WTC11 (cell line): ENCODE measurements around the gene ZNF407.

Experiments
- ETV6 ChIP-seq: sonication (generic); formaldehyde crosslinking; IDR thresholded peaks from 2 replicates; pipeline ENCODE4 v1.8.1; 2022; ENCODE audit warnings: mild to moderate bottlenecking, missing genetic modification reagents
- TP53 ChIP-seq: sonication (generic); formaldehyde crosslinking; IDR thresholded peaks from 2 replicates; pipeline ENCODE4 v1.8.1; 2023; ENCODE audit warnings: mild to moderate bottlenecking, missing genetic modification reagents
- ZBTB21 ChIP-seq: sonication (generic); formaldehyde crosslinking; IDR thresholded peaks from 2 replicates; pipeline ENCODE4 v1.8.1; 2023; ENCODE audit warnings: mild to moderate bottlenecking, missing genetic modification reagents, borderline replicate concordance
- ZNF121 ChIP-seq: sonication (generic); formaldehyde crosslinking; IDR thresholded peaks from 2 replicates; pipeline ENCODE4 v1.8.0; 2023; ENCODE audit warnings: missing genetic modification reagents
- TF ChIP-seq, protein P1 (sequence below): fragments of 200-600 bp; IDR thresholded peaks from 2 replicates; pipeline ENCODE4 v1.8.0; 2022; ENCODE audit warnings: antibody characterized with exemption
- TF ChIP-seq, protein P2 (sequence below): sonication (generic); formaldehyde crosslinking; IDR thresholded peaks from 2 replicates; pipeline ENCODE4 v1.8.0; 2022; ENCODE audit warnings: mild to moderate bottlenecking, missing genetic modification reagents
- TF ChIP-seq, protein P3 (sequence below): sonication (generic); formaldehyde crosslinking; IDR thresholded peaks from 2 replicates; pipeline ENCODE4 v1.8.1; 2022; ENCODE audit warnings: low read depth, missing genetic modification reagents, borderline replicate concordance
- TF ChIP-seq, protein P4 (sequence below): sonication (generic); formaldehyde crosslinking; IDR thresholded peaks from 2 replicates; pipeline ENCODE4 v1.8.1; 2023; ENCODE audit warnings: mild to moderate bottlenecking, missing genetic modification reagents
- TF ChIP-seq, protein P5 (sequence below): sonication (generic); formaldehyde crosslinking; conservative IDR thresholded peaks from 2 replicates; pipeline ENCODE4 v1.8.1; 2023; ENCODE audit warnings: mild to moderate bottlenecking, low read depth, missing genetic modification reagents, moderate library complexity
- TF ChIP-seq, protein P6 (sequence below): sonication (generic); formaldehyde crosslinking; IDR thresholded peaks from 2 replicates; pipeline ENCODE4 v1.8.0; 2022; ENCODE audit warnings: mild to moderate bottlenecking, missing genetic modification reagents
- TF ChIP-seq, protein P7 (sequence below): sonication (generic); formaldehyde crosslinking; IDR thresholded peaks from 2 replicates; pipeline ENCODE4 v1.8.1; 2023; ENCODE audit warnings: mild to moderate bottlenecking, missing genetic modification reagents, moderate library complexity

DNA sequence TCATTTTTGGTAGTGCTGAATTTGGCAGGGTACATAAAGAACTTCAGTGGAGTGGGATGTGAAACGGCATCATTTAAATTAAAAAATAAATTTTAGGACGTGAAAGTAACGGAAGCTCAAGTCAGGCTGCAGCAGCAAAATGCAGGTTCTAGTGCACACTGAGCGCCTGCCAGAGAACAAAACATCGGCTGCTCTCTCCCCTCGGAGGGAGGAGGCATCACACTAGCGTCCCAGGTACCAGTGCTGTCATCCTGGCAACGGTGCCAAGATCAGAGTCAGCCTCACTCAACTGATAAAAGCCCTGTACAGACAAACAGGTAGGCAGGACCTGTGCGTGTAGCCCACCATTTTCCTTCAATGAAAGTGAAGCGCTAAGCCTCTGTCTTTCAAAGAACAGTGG is 349.7 kb downstream of the ZNF407 start:
- TF ChIP-seq, protein P1, sequence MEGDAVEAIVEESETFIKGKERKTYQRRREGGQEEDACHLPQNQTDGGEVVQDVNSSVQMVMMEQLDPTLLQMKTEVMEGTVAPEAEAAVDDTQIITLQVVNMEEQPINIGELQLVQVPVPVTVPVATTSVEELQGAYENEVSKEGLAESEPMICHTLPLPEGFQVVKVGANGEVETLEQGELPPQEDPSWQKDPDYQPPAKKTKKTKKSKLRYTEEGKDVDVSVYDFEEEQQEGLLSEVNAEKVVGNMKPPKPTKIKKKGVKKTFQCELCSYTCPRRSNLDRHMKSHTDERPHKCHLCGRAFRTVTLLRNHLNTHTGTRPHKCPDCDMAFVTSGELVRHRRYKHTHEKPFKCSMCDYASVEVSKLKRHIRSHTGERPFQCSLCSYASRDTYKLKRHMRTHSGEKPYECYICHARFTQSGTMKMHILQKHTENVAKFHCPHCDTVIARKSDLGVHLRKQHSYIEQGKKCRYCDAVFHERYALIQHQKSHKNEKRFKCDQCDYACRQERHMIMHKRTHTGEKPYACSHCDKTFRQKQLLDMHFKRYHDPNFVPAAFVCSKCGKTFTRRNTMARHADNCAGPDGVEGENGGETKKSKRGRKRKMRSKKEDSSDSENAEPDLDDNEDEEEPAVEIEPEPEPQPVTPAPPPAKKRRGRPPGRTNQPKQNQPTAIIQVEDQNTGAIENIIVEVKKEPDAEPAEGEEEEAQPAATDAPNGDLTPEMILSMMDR: no peak
- TF ChIP-seq ZBTB21 (CRISPR knock-in tag) (no peak), ETV6 (CRISPR knock-in tag) (no peak), TP53 (CRISPR knock-in tag) (no peak), ZNF121 (CRISPR knock-in tag) (no peak)
- TF ChIP-seq, protein P2, sequence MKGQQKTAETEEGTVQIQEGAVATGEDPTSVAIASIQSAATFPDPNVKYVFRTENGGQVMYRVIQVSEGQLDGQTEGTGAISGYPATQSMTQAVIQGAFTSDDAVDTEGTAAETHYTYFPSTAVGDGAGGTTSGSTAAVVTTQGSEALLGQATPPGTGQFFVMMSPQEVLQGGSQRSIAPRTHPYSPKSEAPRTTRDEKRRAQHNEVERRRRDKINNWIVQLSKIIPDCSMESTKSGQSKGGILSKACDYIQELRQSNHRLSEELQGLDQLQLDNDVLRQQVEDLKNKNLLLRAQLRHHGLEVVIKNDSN (CRISPR knock-in tag): no peak
- TF ChIP-seq, protein P3, sequence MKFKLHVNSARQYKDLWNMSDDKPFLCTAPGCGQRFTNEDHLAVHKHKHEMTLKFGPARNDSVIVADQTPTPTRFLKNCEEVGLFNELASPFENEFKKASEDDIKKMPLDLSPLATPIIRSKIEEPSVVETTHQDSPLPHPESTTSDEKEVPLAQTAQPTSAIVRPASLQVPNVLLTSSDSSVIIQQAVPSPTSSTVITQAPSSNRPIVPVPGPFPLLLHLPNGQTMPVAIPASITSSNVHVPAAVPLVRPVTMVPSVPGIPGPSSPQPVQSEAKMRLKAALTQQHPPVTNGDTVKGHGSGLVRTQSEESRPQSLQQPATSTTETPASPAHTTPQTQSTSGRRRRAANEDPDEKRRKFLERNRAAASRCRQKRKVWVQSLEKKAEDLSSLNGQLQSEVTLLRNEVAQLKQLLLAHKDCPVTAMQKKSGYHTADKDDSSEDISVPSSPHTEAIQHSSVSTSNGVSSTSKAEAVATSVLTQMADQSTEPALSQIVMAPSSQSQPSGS: no peak
- TF ChIP-seq, protein P4, sequence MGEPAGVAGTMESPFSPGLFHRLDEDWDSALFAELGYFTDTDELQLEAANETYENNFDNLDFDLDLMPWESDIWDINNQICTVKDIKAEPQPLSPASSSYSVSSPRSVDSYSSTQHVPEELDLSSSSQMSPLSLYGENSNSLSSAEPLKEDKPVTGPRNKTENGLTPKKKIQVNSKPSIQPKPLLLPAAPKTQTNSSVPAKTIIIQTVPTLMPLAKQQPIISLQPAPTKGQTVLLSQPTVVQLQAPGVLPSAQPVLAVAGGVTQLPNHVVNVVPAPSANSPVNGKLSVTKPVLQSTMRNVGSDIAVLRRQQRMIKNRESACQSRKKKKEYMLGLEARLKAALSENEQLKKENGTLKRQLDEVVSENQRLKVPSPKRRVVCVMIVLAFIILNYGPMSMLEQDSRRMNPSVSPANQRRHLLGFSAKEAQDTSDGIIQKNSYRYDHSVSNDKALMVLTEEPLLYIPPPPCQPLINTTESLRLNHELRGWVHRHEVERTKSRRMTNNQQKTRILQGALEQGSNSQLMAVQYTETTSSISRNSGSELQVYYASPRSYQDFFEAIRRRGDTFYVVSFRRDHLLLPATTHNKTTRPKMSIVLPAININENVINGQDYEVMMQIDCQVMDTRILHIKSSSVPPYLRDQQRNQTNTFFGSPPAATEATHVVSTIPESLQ: no peak
- TF ChIP-seq, protein P5, sequence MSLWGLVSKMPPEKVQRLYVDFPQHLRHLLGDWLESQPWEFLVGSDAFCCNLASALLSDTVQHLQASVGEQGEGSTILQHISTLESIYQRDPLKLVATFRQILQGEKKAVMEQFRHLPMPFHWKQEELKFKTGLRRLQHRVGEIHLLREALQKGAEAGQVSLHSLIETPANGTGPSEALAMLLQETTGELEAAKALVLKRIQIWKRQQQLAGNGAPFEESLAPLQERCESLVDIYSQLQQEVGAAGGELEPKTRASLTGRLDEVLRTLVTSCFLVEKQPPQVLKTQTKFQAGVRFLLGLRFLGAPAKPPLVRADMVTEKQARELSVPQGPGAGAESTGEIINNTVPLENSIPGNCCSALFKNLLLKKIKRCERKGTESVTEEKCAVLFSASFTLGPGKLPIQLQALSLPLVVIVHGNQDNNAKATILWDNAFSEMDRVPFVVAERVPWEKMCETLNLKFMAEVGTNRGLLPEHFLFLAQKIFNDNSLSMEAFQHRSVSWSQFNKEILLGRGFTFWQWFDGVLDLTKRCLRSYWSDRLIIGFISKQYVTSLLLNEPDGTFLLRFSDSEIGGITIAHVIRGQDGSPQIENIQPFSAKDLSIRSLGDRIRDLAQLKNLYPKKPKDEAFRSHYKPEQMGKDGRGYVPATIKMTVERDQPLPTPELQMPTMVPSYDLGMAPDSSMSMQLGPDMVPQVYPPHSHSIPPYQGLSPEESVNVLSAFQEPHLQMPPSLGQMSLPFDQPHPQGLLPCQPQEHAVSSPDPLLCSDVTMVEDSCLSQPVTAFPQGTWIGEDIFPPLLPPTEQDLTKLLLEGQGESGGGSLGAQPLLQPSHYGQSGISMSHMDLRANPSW (CRISPR knock-in tag): no peak
- TF ChIP-seq, protein P6, sequence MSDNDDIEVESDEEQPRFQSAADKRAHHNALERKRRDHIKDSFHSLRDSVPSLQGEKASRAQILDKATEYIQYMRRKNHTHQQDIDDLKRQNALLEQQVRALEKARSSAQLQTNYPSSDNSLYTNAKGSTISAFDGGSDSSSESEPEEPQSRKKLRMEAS (CRISPR knock-in tag): no peak
- TF ChIP-seq, protein P7, sequence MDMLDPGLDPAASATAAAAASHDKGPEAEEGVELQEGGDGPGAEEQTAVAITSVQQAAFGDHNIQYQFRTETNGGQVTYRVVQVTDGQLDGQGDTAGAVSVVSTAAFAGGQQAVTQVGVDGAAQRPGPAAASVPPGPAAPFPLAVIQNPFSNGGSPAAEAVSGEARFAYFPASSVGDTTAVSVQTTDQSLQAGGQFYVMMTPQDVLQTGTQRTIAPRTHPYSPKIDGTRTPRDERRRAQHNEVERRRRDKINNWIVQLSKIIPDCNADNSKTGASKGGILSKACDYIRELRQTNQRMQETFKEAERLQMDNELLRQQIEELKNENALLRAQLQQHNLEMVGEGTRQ (CRISPR knock-in tag): no peak
